Endothelial cell of umbilical vein (primary cell): Measurements from ENCODE around the gene PTPRD.

ENCODE experiments used
- EZH2 ChIP-seq: IDR thresholded peaks from 2 replicates; pipeline ENCODE4 v1.6.1; 2012; ENCODE audit warnings: borderline replicate concordance, low read depth, mild to moderate bottlenecking, moderate library complexity, low read length, inconsistent platforms; ENCODE audit not compliant: severe bottlenecking
- POLR2A ChIP-seq: IDR thresholded peaks from 2 replicates; pipeline ENCODE4 v1.6.1; 2012; ENCODE audit warnings: low read depth, mild to moderate bottlenecking, control low read depth, low read length
- POLR2AphosphoS5 ChIP-seq: IDR thresholded peaks from 2 replicates; pipeline ENCODE4 v1.6.1; 2012; ENCODE audit warnings: low read depth, mild to moderate bottlenecking, control low read depth, low read length, moderate library complexity; ENCODE audit not compliant: insufficient read depth
- TF ChIP-seq, protein P1 (sequence below), 2 donors: IDR thresholded peaks; 1 replicate in 1 of 2; 2 replicates in 1 of 2; pipeline ENCODE4 v1.5.1; 2011; ENCODE audit warnings: low read length in 2 of 2, mild to moderate bottlenecking in 2 of 2, moderate library complexity in 2 of 2, control low read depth in 1 of 2, inconsistent platforms in 1 of 2, low read depth in 1 of 2; ENCODE audit not compliant: insufficient read depth in 1 of 2; ENCODE audit errors: extremely low read depth in 1 of 2
- TF ChIP-seq, protein P2 (sequence below): IDR thresholded peaks from 2 replicates; pipeline ENCODE4 v1.6.1; 2011; ENCODE audit not compliant: insufficient read depth, insufficient read length

DNA sequence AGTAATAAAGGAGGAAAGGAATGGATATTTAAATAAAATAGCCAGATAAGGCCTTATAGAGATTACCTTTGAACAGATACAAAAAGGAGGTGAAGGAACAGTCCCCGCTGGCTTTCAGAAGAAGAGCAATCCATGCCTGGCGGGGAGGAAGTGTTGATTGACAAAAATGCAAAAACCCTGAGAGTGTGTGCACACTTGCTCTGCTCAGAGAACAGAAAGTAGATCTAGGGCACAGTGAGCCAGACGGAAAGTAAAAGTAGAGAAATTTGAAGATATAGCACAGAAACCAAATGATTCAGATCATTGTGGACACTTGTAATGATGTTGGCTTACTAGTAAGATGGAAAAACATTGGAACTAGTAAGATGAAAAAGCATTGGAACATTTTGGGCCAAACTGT is 720.6 kb downstream of the PTPRD start:
- TF ChIP-seq, protein P1, sequence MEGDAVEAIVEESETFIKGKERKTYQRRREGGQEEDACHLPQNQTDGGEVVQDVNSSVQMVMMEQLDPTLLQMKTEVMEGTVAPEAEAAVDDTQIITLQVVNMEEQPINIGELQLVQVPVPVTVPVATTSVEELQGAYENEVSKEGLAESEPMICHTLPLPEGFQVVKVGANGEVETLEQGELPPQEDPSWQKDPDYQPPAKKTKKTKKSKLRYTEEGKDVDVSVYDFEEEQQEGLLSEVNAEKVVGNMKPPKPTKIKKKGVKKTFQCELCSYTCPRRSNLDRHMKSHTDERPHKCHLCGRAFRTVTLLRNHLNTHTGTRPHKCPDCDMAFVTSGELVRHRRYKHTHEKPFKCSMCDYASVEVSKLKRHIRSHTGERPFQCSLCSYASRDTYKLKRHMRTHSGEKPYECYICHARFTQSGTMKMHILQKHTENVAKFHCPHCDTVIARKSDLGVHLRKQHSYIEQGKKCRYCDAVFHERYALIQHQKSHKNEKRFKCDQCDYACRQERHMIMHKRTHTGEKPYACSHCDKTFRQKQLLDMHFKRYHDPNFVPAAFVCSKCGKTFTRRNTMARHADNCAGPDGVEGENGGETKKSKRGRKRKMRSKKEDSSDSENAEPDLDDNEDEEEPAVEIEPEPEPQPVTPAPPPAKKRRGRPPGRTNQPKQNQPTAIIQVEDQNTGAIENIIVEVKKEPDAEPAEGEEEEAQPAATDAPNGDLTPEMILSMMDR (IDR thresholded peaks at IDR 0.05; ENCODE audit: extremely low read depth in 1 of 2, insufficient read depth in 1 of 2, low read depth in 1 of 2, low read length in 2 of 2), result no peak
- no peak for TF ChIP-seq POLR2AphosphoS5
- no peak for TF ChIP-seq EZH2
- no peak for TF ChIP-seq POLR2A
- TF ChIP-seq, protein P2, sequence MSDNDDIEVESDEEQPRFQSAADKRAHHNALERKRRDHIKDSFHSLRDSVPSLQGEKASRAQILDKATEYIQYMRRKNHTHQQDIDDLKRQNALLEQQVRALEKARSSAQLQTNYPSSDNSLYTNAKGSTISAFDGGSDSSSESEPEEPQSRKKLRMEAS, result no peak
